ENCODE results near the gene SCG3.
A peak's percentile ranks its signal among the peaks of the same experiment; 100 is the strongest.

Gene SCG3

GRCh38 chr15:51750186-51750585 lies 68.9 kb downstream of the SCG3 start:
- Mint-ChIP-seq H3K36me3 (ENCODE audit: low read depth) (no peaks in the 10 kb centered on the region), H3K27ac (no peak overlapping the region), H3K27me3 (peaks cover 26% of the 10 kb centered on the region), H3K4me3 (no peak overlapping the region), H3K4me1 (ENCODE audit: low read depth) (peaks cover 37% of the 10 kb centered on the region), H3K9me3 (no peaks in the 10 kb centered on the region)
- intact Hi-C loops (cut with micrococcal nuclease): loop anchor here (5.0 kb wide), 1 partner anchor 78 kb away; no protein-coding TSS in a partner anchor

- Mint-ChIP-seq H3K4me3 (peak within 1 kb of the TSS; percentile 85), H3K27ac (peak within 1 kb of the TSS; percentile 60)
Observed at GRCh38 chr15:51750792-51751696, 69.7 kb downstream of the SCG3 start, which contains the start of gene TMOD2. Gene TMOD2, plus strand, starts transcription at chr15:51751597. Its CDS starts 14,845 bp downstream, at chr15:51766442.

DNA sequence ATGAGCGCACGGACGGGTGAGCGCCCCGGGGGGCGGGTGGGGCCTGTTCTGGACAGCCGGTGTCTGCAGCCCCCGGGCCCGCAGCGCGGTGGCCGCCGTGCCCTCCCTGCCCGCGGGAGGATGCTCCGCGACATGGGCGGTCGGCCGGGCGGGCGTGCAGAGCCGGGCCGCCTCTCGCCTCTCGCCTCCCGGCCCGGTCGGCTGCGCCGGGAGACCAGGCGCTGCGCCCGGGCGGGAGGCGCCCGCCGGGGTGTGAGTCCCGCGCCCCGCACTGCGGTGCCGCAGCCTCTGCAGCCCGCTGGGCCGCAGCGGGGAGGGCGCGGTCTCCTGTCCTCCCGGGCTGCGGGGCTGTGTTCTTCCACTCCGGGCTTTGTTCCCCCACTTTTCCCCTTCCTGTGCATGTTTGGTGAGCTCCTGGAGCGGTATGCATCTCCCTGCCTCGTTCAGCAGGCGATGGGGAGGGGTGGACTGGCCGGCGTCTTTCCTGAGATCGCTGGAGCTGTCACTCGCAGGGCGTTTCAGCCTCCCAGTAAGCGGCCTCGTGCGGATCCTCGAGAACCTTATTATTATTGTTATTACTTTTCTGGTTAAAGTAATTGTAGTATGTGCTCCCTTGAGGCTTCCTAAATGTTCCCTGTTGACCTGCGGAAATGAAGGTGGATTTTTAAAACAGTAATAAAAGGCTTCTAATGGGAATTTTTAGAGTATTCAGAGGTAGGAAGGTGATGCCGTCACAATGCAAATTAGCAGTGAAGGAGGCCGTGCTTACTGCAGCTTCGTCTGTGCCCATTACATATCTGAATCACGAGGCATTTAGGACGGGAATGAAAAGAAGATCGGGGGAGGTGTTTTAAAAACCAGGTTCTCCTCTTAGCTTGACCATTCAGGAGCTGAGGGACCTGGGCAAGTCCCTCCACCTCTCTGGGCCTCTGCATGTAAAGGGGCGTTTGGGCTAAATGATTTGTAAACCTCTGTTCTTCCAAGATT lies 70.7 kb downstream of the SCG3 start:
- peak overlapping the region; percentile 60 for H3K27ac Mint-ChIP-seq
- peak overlapping the region; percentile 85 for H3K4me3 Mint-ChIP-seq
- intact Hi-C loops (cut with micrococcal nuclease): loop anchor here (5.0 kb wide), 1 partner anchor 80 kb away; no protein-coding TSS in a partner anchor
- peaks cover 54% of the 10 kb centered on the region for H3K4me1 Mint-ChIP-seq (ENCODE audit: low read depth)
- H3K36me3 Mint-ChIP-seq (ENCODE audit: low read depth): no peaks in the 10 kb centered on the region
- peaks cover 26% of the 10 kb centered on the region for H3K27me3 Mint-ChIP-seq
- no peaks in the 10 kb centered on the region for H3K9me3 Mint-ChIP-seq

More at GRCh38 chr15:51750792-51751696, 69.7 kb downstream of the SCG3 start, which contains the start of gene TMOD2:
- H3K36me3 Mint-ChIP-seq (ENCODE audit: low read depth): no peaks in the 10 kb centered on the region
- H3K4me1 Mint-ChIP-seq (ENCODE audit: low read depth): peaks cover 46% of the 10 kb centered on the region
- no peaks in the 10 kb centered on the region for H3K9me3 Mint-ChIP-seq
- intact Hi-C loops (cut with micrococcal nuclease): loop anchor here (5.0 kb wide), 1 partner anchor 79 kb away; no protein-coding TSS in a partner anchor
- H3K27me3 Mint-ChIP-seq: peaks cover 26% of the 10 kb centered on the region

DNA sequence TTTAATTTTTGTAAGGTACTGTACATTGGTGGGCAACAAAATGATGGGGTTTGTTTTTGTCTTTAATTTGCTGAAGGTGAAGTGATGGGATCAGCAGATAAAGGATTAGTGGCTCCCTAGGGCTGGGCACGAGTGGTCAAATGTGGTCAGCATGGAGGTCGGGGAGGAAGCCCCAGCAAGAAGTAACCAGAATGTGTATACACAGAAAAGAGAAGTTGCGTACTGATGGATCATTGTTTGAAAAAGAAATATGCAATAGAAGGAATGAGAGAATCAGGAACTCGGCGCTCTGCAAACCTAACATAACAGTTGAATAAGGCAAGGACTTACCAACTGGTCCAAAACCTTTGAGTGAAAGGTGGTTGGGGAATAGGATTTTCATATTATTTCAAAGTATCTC lies 71.6 kb downstream of the SCG3 start:
- Mint-ChIP-seq H3K36me3 (ENCODE audit: low read depth) (no peaks in the 10 kb centered on the region), H3K27ac (peak overlapping the region; percentile 54), H3K4me3 (peak overlapping the region; percentile 85), H3K9me3 (no peaks in the 10 kb centered on the region), H3K27me3 (peaks cover 26% of the 10 kb centered on the region), H3K4me1 (ENCODE audit: low read depth) (peaks cover 58% of the 10 kb centered on the region)
- intact Hi-C loops (cut with micrococcal nuclease): loop anchor here (5.0 kb wide), 1 partner anchor 81 kb away; no protein-coding TSS in a partner anchor

DNA sequence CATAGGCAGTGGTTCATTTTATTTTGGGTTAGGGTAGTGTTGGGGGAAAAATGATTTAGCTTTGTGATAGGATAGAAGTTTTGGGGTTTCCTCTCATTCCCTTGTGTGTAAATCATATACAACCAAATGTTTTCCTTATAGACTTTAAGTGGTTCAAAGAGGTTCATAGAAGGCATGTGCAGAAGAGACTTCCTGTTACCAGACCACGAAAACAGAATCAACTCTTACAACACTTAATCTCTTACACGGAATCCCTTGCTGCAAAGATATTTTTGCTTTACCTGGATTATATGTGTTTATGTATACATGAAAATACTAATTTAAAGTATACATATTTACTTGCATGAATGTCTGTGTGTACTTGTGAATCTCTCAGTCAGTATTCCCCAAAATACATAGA lies 73.0 kb downstream of the SCG3 start:
- intact Hi-C loops (cut with micrococcal nuclease): loop anchor here (5.0 kb wide), 1 partner anchor 82 kb away; no protein-coding TSS in a partner anchor
- H3K27ac Mint-ChIP-seq: no peak overlapping the region
- peaks cover 71% of the 10 kb centered on the region for H3K4me1 Mint-ChIP-seq (ENCODE audit: low read depth)
- H3K27me3 Mint-ChIP-seq: peaks cover 25% of the 10 kb centered on the region
- no peaks in the 10 kb centered on the region for H3K36me3 Mint-ChIP-seq (ENCODE audit: low read depth)
- H3K4me3 Mint-ChIP-seq: no peak overlapping the region
- H3K9me3 Mint-ChIP-seq: no peaks in the 10 kb centered on the region

- intact Hi-C loops (cut with micrococcal nuclease): no loop called here
- Mint-ChIP-seq H3K27ac (peak overlapping the region; percentile 47), H3K4me3 (no peak overlapping the region), H3K9me3 (no peaks in the 10 kb centered on the region), H3K36me3 (ENCODE audit: low read depth) (no peaks in the 10 kb centered on the region), H3K27me3 (peaks cover 11% of the 10 kb centered on the region), H3K4me1 (ENCODE audit: low read depth) (peaks cover 81% of the 10 kb centered on the region)
Observed at GRCh38 chr15:51755790-51756189, 74.5 kb downstream of the SCG3 start.

DNA sequence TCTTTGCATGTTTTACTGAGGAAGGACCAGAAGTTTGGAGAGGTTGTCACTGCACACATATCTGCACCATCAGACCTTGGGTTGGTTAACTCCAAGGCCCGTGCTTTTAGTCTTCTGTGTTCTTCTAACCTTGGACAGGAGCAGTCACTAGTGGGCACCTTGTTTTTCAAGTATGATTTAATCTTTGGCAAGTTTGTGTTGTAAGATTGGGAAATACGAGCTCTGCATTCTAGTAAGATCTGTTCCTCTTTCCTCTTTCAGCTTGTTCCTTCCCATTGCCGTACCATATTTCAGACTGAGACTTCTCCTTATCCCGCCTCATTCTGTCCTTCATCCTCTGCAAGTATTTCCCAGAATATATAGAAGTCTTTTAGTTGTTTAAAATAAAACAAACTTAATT lies 75.2 kb downstream of the SCG3 start:
- H3K4me3 Mint-ChIP-seq: no peak overlapping the region
- H3K36me3 Mint-ChIP-seq (ENCODE audit: low read depth): no peaks in the 10 kb centered on the region
- peak overlapping the region; percentile 47 for H3K27ac Mint-ChIP-seq
- intact Hi-C loops (cut with micrococcal nuclease): no loop called here
- H3K27me3 Mint-ChIP-seq: peaks cover 6% of the 10 kb centered on the region
- no peaks in the 10 kb centered on the region for H3K9me3 Mint-ChIP-seq
- peaks cover 80% of the 10 kb centered on the region for H3K4me1 Mint-ChIP-seq (ENCODE audit: low read depth)

DNA sequence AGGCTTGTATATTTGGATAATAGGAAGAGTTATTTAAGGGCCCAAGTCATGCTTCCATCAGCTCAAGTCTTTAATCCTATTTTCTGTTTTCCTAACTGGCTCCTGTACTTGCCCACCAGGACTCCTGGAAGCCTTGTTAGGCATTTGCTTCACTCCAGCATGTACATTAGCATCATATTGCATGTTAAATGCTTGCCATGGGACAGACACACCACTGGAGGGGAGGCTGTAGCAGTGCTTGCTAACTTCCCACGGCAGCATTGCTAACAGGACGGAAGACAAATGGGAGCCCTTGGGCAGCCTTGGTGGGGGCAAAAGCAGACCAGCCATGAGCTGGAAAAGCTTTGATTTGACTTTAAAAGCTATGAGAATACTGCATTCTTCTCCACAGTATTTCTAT lies 76.1 kb downstream of the SCG3 start:
- H3K27ac Mint-ChIP-seq: no peak overlapping the region
- no peaks in the 10 kb centered on the region for H3K9me3 Mint-ChIP-seq
- intact Hi-C loops (cut with micrococcal nuclease): no loop called here
- peaks cover 76% of the 10 kb centered on the region for H3K4me1 Mint-ChIP-seq (ENCODE audit: low read depth)
- H3K27me3 Mint-ChIP-seq: peaks cover 6% of the 10 kb centered on the region
- no peak overlapping the region for H3K4me3 Mint-ChIP-seq
- no peaks in the 10 kb centered on the region for H3K36me3 Mint-ChIP-seq (ENCODE audit: low read depth)

- Mint-ChIP-seq H3K4me3 (no peak overlapping the region), H3K4me1 (ENCODE audit: low read depth) (peaks cover 64% of the 10 kb centered on the region), H3K9me3 (no peaks in the 10 kb centered on the region), H3K36me3 (ENCODE audit: low read depth) (no peaks in the 10 kb centered on the region), H3K27ac (no peak overlapping the region), H3K27me3 (no peaks in the 10 kb centered on the region)
- intact Hi-C loops (cut with micrococcal nuclease): no loop called here
Observed at GRCh38 chr15:51758645-51759044, 77.3 kb downstream of the SCG3 start.

DNA sequence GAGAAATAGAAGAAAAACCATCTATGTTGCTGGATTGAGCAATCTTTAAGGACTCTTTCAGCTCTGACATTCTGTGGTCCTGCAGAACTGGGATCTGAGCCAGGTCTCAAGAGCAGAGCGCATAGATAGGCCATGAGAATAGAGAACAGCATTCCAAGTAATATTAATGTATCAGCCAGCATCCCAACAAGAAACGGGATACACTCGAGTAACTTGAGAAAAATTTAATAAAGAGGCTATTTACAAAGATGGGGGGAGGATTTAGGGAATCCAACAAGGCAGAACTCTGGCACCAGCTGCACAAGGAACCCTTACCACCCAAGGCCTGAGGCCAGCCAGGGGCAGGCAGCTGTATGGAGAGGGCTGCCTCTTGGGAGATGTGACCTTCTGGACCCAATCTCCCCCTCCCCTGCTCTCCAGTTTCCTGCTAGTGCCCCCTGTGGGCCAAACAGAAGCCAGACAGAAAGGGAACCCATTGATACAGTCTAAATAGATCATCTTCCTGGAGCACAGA lies 78.3 kb downstream of the SCG3 start:
- Mint-ChIP-seq H3K4me3 (no peak overlapping the region), H3K4me1 (ENCODE audit: low read depth) (peaks cover 58% of the 10 kb centered on the region), H3K27me3 (no peaks in the 10 kb centered on the region), H3K9me3 (no peaks in the 10 kb centered on the region), H3K36me3 (ENCODE audit: low read depth) (no peaks in the 10 kb centered on the region), H3K27ac (no peak overlapping the region)
- intact Hi-C loops (cut with micrococcal nuclease): no loop called here

GRCh38 chr15:51760805-51761204 lies 79.5 kb downstream of the SCG3 start:
- intact Hi-C loops (cut with micrococcal nuclease): no loop called here
- Mint-ChIP-seq H3K27ac (no peak overlapping the region), H3K36me3 (ENCODE audit: low read depth) (no peaks in the 10 kb centered on the region), H3K4me3 (no peak overlapping the region), H3K9me3 (no peaks in the 10 kb centered on the region), H3K27me3 (no peaks in the 10 kb centered on the region), H3K4me1 (ENCODE audit: low read depth) (peaks cover 55% of the 10 kb centered on the region)

DNA sequence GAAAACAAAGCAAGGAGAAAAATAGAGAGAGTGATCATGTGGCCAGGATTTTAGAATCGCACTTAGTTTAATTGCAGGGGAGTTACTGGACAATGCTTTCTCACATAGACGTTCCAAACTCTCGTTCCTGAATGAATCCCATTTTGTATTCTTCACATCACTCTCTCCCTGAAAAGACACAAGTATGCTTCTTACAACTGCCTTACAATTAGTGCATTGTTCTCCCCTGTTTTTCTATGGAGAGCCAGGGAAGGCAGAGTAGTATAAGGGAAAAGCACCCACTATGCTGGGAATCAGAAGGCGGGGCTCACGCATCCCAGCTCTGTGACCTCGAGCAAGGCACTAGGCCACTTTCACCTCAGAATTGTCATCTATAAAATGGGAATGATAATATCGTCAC lies 84.4 kb downstream of the SCG3 start:
- H3K27me3 Mint-ChIP-seq: no peaks in the 10 kb centered on the region
- intact Hi-C loops (cut with micrococcal nuclease): no loop called here
- no peak overlapping the region for H3K27ac Mint-ChIP-seq
- H3K36me3 Mint-ChIP-seq (ENCODE audit: low read depth): peaks cover 30% of the 10 kb centered on the region
- no peak overlapping the region for H3K4me3 Mint-ChIP-seq
- H3K4me1 Mint-ChIP-seq (ENCODE audit: low read depth): peaks cover 41% of the 10 kb centered on the region
- peaks cover 8% of the 10 kb centered on the region for H3K9me3 Mint-ChIP-seq

DNA sequence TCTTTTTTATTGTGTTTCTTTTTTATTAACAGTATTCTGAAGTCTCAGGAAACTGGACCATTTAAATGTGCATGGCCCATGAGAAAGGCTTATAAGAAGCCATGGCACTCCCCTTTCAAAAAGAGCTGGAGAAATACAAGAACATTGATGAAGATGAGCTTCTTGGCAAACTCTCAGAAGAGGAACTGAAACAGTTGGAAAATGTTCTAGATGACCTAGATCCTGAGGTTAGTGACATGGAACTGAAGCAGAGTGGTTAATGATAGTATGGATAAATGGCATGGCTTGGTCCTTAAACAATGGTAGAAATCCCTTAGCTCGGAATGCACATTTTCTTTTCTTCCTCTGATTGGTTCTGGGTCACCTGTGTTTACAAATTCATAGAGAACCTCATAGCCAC lies 85.0 kb downstream of the SCG3 start:
- intact Hi-C loops (cut with micrococcal nuclease): no loop called here
- Mint-ChIP-seq H3K4me3 (no peak overlapping the region), H3K9me3 (peaks cover 8% of the 10 kb centered on the region), H3K36me3 (ENCODE audit: low read depth) (peaks cover 30% of the 10 kb centered on the region), H3K4me1 (ENCODE audit: low read depth) (peaks cover 41% of the 10 kb centered on the region), H3K27ac (no peak overlapping the region), H3K27me3 (no peaks in the 10 kb centered on the region)
